HepG2 (cell line): ENCODE data around the gene DHH. TPM values are rescaled to one million over a fixed set of nuclear protein-coding genes. Genes with fewer than 3 reads are reported as not detected.

Experiments
- ASH2L ChIP-seq: fragments of 300-600, 200-600 bp; sonication (generic); IDR thresholded peaks from 2 replicates; pipeline ENCODE4 v1.7.0; 2017; ENCODE audit warnings: low read depth, mild to moderate bottlenecking, moderate library complexity, mixed read lengths, low read length; ENCODE audit not compliant: insufficient read length
- FOXK1 ChIP-seq: sonication (generic); formaldehyde crosslinking; IDR thresholded peaks from 2 replicates; pipeline ENCODE4 v1.4.0; 2020; ENCODE audit warnings: low read depth, missing genetic modification reagents, borderline replicate concordance
- FOXM1 ChIP-seq: sonication (generic); formaldehyde crosslinking; IDR thresholded peaks from 2 replicates; pipeline ENCODE4 v1.5.0; 2020; ENCODE audit warnings: missing genetic modification reagents
- GFI1 ChIP-seq: sonication (generic); formaldehyde crosslinking; IDR thresholded peaks from 2 replicates; pipeline ENCODE4 v1.5.0; 2020; ENCODE audit warnings: missing genetic modification reagents, mild to moderate bottlenecking, borderline replicate concordance
- MLXIP ChIP-seq: sonication (generic); formaldehyde crosslinking; IDR thresholded peaks from 2 replicates; pipeline ENCODE4 v1.9.0; 2021; ENCODE audit warnings: missing genetic modification reagents, borderline replicate concordance
- NONO ChIP-seq, 2 experiments: fragments of 450-650 bp in 1 of 2; sonication (generic) in 1 of 2; formaldehyde crosslinking in 1 of 2; IDR thresholded peaks in 1 of 2; conservative IDR thresholded peaks in 1 of 2; 2 replicates each; pipeline versions ENCODE4 v1.6.1 to v1.8.0; 2017 to 2022; ENCODE audit warnings: mild to moderate bottlenecking in 1 of 2, missing genetic modification reagents in 1 of 2, moderate library complexity in 1 of 2
- NR3C1 ChIP-seq: sonication (generic); formaldehyde crosslinking; IDR thresholded peaks from 2 replicates; pipeline ENCODE4 v1.4.0; 2020; ENCODE audit warnings: missing genetic modification reagents
- ONECUT2 ChIP-seq: sonication (generic); formaldehyde crosslinking; IDR thresholded peaks from 2 replicates; pipeline ENCODE4 v1.4.0; 2020; ENCODE audit warnings: missing genetic modification reagents
- PAWR ChIP-seq: sonication (generic); formaldehyde crosslinking; IDR thresholded peaks from 2 replicates; pipeline ENCODE4 v1.4.0; 2020; ENCODE audit warnings: missing genetic modification reagents, mild to moderate bottlenecking, borderline replicate concordance
- PHF8 ChIP-seq: sonication (generic); formaldehyde crosslinking; IDR thresholded peaks from 2 replicates; pipeline ENCODE4 v1.5.0; 2020; ENCODE audit warnings: missing genetic modification reagents
- PRMT3 ChIP-seq: sonication (generic); formaldehyde crosslinking; IDR thresholded peaks from 2 replicates; pipeline ENCODE4 v1.8.1; 2022; ENCODE audit warnings: low read depth, mild to moderate bottlenecking, moderate library complexity, missing genetic modification reagents, borderline replicate concordance
- RFX1 ChIP-seq: fragments of 450-650 bp; IDR thresholded peaks from 2 replicates; pipeline ENCODE4 v1.6.1; 2017
- SAP130 ChIP-seq: IDR thresholded peaks from 2 replicates; pipeline ENCODE4 v1.6.1; 2016; ENCODE audit warnings: low read depth
- SMARCC2 ChIP-seq: fragments of 450-650 bp; IDR thresholded peaks from 2 replicates; pipeline ENCODE4 v1.6.1; 2017; ENCODE audit warnings: antibody characterized with exemption, mild to moderate bottlenecking
- SMC3 ChIP-seq: IDR thresholded peaks from 2 replicates; pipeline ENCODE4 v1.6.1; 2011; ENCODE audit warnings: low read length, improper control_type of control experiment
- ZNF207 ChIP-seq: fragments of 450-650 bp; IDR thresholded peaks from 2 replicates; pipeline ENCODE4 v1.6.1; 2016; ENCODE audit warnings: antibody characterized with exemption, borderline replicate concordance
- polyA plus RNA-seq, 8 experiments: library from polyadenylated mRNA; depleted of rRNA in 3 of 8; stranded (reverse) in 7 of 8; unstranded in 1 of 8; fragments of >200 nt; fragmentation: Illumina TruSeq in 4 of 8; extraction: Trizol in 4 of 8; gene quantifications; 2 replicates each; pipeline versions ENCODE4 v1.2.1 to v1.2.3, GENCODE V29; 2011 to 2016; ENCODE audit warnings: low read depth in 4 of 8, missing spikeins in 1 of 8, mixed read lengths in 1 of 8; ENCODE audit not compliant: insufficient read depth in 1 of 8
- total RNA-seq, 5 experiments: library from RNA; depleted of rRNA; stranded (reverse); fragments of >200 nt; fragmentation: Illumina TruSeq; extraction: Trizol; gene quantifications; 2 replicates each; pipeline ENCODE4 v1.2.3, GENCODE V29; 2016; ENCODE audit warnings: low read depth in 1 of 5
- TF ChIP-seq, protein P1 (sequence below): sonication (generic); formaldehyde crosslinking; IDR thresholded peaks from one replicate; pipeline ENCODE4 v1.5.1; 2020; ENCODE audit warnings: mild to moderate bottlenecking, missing genetic modification reagents; ENCODE audit errors: not compliant biosample characterization

DHH gene
- total and polyA plus RNA-seq, 2 of the 13 experiments (the other 11 are each of a cell fraction or from before 2014, with no cell fraction given) = not detected

DNA sequence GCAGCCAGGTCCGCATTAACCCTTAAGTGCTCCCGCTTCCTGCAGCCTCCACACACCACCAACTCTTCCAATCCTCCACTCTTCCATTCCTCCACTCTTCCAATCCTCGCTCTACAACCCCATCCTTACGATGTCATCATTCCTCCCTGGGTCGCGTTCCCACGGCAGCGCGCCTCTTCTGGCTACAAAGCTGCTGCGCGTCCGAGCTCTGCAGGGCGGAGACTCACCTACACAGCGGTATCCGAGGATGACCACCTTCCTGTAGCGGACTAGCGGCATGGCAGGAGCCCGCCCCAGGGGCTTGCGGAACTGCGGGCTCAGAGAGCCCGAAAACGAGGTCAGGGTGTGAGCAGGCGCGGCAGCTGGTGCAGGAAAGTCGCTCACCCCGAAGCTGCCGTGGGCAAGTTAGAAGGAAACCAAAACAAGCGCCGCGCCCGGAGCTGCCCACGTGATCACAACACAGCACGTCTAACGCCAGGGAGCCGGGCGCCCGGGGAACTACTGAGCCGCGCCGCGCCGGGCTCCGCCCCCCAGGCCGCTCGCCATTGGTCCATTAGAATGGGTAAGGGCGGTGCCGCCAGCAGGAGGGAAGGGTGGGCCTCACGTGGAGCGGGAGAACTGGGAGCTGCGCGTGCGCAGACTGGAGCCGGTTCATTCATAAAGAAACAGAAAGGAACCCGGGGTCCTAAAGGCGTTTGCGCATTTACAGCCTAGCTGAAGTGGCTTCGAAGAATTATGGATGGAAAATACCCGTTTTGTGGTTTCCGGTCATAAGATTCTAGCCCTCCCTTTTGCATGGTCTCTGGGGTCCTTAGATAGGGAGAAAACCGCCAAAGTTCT is 24.9 kb downstream of the DHH start, which contains the start of gene RHEBL1 (continued):
- TF ChIP-seq ONECUT2 (CRISPR knock-in tag) (no peak), SMARCC2 (no peak), NONO (IDR thresholded peaks at IDR 0.05) (no peak), NONO (CRISPR knock-in tag; conservative IDR thresholded peaks at IDR 0.05) (peak; percentile 58), PRMT3 (CRISPR knock-in tag) (0 out of 2 replicates have a peak, but pooled peaks have one; percentile 79), ZNF207 (no peak), MLXIP (no peak), PHF8 (CRISPR knock-in tag) (peak; percentile 68), SAP130 (CRISPR knock-in tag) (peak; percentile 98), FOXM1 (CRISPR knock-in tag) (0 out of 2 replicates have a peak, but pooled peaks have one; percentile 17), GFI1 (CRISPR knock-in tag) (no peak; the same call in 1 of the 2 replicates), FOXK1 (CRISPR knock-in tag) (peak; percentile 94), RFX1 (no peak), PAWR (CRISPR knock-in tag) (0 out of 2 replicates have a peak, but pooled peaks have one; percentile 13), SMC3 (no peak), NR3C1 (CRISPR knock-in tag) (no peak), ASH2L (peak; percentile 96)
- TF ChIP-seq, protein P1, sequence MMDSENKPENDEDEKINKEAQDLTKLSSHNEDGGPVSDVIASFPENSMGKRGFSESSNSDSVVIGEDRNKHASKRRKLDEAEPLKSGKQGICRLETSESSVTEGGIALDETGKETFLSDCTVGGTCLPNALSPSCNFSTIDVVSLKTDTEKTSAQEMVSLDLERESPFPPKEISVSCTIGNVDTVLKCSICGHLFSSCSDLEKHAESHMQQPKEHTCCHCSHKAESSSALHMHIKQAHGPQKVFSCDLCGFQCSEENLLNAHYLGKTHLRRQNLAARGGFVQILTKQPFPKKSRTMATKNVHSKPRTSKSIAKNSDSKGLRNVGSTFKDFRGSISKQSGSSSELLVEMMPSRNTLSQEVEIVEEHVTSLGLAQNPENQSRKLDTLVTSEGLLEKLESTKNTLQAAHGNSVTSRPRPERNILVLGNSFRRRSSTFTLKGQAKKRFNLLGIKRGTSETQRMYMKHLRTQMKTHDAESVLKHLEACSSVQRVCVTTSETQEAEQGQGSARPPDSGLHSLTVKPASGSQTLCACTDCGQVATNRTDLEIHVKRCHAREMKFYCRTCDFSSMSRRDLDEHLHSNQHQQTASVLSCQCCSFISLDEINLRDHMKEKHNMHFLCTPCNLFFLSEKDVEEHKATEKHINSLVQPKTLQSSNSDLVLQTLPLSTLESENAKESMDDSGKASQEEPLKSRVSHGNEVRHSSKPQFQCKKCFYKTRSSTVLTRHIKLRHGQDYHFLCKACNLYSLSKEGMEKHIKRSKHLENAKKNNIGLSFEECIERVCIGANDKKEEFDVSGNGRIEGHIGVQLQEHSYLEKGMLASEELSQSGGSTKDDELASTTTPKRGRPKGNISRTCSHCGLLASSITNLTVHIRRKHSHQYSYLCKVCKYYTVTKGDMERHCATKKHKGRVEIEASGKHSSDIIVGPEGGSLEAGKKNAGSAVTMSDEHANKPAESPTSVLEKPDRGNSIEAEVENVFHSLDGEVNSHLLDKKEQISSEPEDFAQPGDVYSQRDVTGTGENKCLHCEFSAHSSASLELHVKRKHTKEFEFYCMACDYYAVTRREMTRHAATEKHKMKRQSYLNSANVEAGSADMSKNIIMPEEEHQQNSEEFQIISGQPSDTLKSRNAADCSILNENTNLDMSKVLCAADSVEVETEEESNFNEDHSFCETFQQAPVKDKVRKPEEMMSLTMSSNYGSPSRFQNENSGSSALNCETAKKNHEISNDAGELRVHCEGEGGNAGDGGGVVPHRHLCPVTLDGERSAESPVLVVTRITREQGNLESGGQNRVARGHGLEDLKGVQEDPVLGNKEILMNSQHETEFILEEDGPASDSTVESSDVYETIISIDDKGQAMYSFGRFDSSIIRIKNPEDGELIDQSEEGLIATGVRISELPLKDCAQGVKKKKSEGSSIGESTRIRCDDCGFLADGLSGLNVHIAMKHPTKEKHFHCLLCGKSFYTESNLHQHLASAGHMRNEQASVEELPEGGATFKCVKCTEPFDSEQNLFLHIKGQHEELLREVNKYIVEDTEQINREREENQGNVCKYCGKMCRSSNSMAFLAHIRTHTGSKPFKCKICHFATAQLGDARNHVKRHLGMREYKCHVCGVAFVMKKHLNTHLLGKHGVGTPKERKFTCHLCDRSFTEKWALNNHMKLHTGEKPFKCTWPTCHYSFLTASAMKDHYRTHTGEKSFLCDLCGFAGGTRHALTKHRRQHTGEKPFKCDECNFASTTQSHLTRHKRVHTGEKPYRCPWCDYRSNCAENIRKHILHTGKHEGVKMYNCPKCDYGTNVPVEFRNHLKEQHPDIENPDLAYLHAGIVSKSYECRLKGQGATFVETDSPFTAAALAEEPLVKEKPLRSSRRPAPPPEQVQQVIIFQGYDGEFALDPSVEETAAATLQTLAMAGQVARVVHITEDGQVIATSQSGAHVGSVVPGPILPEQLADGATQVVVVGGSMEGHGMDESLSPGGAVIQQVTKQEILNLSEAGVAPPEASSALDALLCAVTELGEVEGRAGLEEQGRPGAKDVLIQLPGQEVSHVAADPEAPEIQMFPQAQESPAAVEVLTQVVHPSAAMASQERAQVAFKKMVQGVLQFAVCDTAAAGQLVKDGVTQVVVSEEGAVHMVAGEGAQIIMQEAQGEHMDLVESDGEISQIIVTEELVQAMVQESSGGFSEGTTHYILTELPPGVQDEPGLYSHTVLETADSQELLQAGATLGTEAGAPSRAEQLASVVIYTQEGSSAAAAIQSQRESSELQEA (CRISPR knock-in tag) = peak; percentile 87
